K562 (cell line): ENCODE results near the gene ANGPTL7. TPM values are rescaled to one million over a fixed set of nuclear protein-coding genes. Genes with fewer than 3 reads are reported as not detected.
A peak's percentile ranks its signal among the peaks of the same experiment; 100 is the strongest.
"Not testable (repeated sequence)": the region's sequence is repeated elsewhere in the genome, so short reads cannot be mapped to it uniquely, and the experiment has no call there.

Experiments used
- ATAC-seq: fragments of 200-7000 bp; cut with Tn5 transposase; 3 replicates; pipeline ENCODE4 v1.9.1; 2020; ENCODE audit warnings: moderate library complexity
- BruUV-seq: library from RNA; stranded (reverse); fragments of 400-500 nt; replicated peaks from 2 replicates; lab custom pipeline; 2021; lab: Mats Ljungman, UMichigan
- CTCF ChIA-PET: fragments of 300-600 bp; formaldehyde crosslinking; extraction: SDS; loops from one replicate; lab custom pipeline; 2021; ENCODE audit warnings: low intra/inter-chr PET ratio; lab: Yijun Ruan, JAX
- POLR2A ChIA-PET: fragments of 300-600, 350-650 bp; sonication (Branson Sonifier 250); formaldehyde crosslinking; extraction: SDS; loops from one replicate; lab custom pipeline; 2021; ENCODE audit warnings: antibody characterized with exemption, inconsistent platforms; lab: Yijun Ruan, JAX
- DNase-seq, 4 experiments: peaks; one replicate each; pipeline versions ENCODE4 v3.0.0 to v3.0.0-alpha.2; 2011 to 2018; ENCODE audit warnings: low spot score in 3 of 4, mixed read lengths in 3 of 4; ENCODE audit errors: extremely low read depth in 1 of 4
- FAIRE-seq: peaks from 2 replicates; lab custom pipeline; 2011; peaks lifted over from hg19 to GRCh38; lab: Jason Lieb, UNC
- H2AFZ ChIP-seq: 2 replicates; pipeline ENCODE4 v1.6.0; 2011; ENCODE audit warnings: low read depth, low read length, control low read depth, inconsistent platforms
- H3K27ac ChIP-seq: fragments of 200-600 bp; 3 replicates; pipeline ENCODE4 v1.8.0; 2011; ENCODE audit warnings: low read depth, mild to moderate bottlenecking, control low read depth, inconsistent platforms, low read length, moderate library complexity, mixed read lengths; ENCODE audit errors: extremely low read depth
- H3K27me3 ChIP-seq, 2 experiments: fragments of 300-600 bp in 1 of 2; 2 replicates in 1 of 2; 3 replicates in 1 of 2; pipeline versions ENCODE4 v1.6.0 to v1.8.0; 2011; ENCODE audit warnings: inconsistent platforms in 2 of 2, low read length in 2 of 2, mild to moderate bottlenecking in 1 of 2, mixed read lengths in 1 of 2, moderate library complexity in 1 of 2; ENCODE audit not compliant: control insufficient read depth in 2 of 2, insufficient read depth in 2 of 2
- H3K36me3 ChIP-seq: fragments of 300-600 bp; 3 replicates; pipeline ENCODE4 v1.8.0; 2011; ENCODE audit warnings: mild to moderate bottlenecking, low read length, inconsistent platforms; ENCODE audit not compliant: control insufficient read depth, insufficient read depth
- H3K4me1 ChIP-seq, 2 experiments: fragments of 200-600 bp in 1 of 2; replicated peaks in 1 of 2; 2 replicates in 1 of 2; 3 replicates in 1 of 2; pipeline versions ENCODE4 v1.5.1 to v1.8.0; 2011; ENCODE audit warnings: inconsistent platforms in 2 of 2, low read length in 2 of 2, mild to moderate bottlenecking in 1 of 2, mixed read lengths in 1 of 2, moderate library complexity in 1 of 2; ENCODE audit not compliant: control insufficient read depth in 2 of 2, insufficient read depth in 2 of 2
- H3K4me2 ChIP-seq: 2 replicates; pipeline ENCODE4 v1.6.1; 2011; ENCODE audit warnings: low read length, control low read depth, inconsistent platforms, mixed read lengths; ENCODE audit not compliant: insufficient read depth
- H3K4me3 ChIP-seq: fragments of 200-600 bp; sonication (generic), shearing (Covaris generic); 2 replicates; pipeline ENCODE4 v1.5.1; 2016; ENCODE audit warnings: control low read depth, inconsistent platforms
- H3K79me2 ChIP-seq: fragments of 200-600 bp; 3 replicates; pipeline ENCODE4 v1.8.0; 2011; ENCODE audit warnings: low read length, inconsistent platforms; ENCODE audit not compliant: control insufficient read depth, insufficient read depth
- H3K9ac ChIP-seq, 2 experiments: 2 replicates each; pipeline versions ENCODE4 v1.6.0 to v1.6.1; 2011; ENCODE audit warnings: low read depth in 2 of 2, low read length in 2 of 2, control low read depth in 1 of 2, inconsistent platforms in 1 of 2, mild to moderate bottlenecking in 1 of 2, mixed read lengths in 1 of 2; ENCODE audit not compliant: insufficient read depth in 1 of 2
- H3K9me1 ChIP-seq: one replicate; pipeline ENCODE4 v1.6.0; 2011; ENCODE audit warnings: inconsistent platforms, mild to moderate bottlenecking, low read length, moderate library complexity; ENCODE audit not compliant: control insufficient read depth, insufficient read depth
- H3K9me3 ChIP-seq: replicated peaks from 2 replicates; pipeline ENCODE4 v1.5.1; 2011; ENCODE audit warnings: low read depth, low read length, inconsistent platforms; ENCODE audit not compliant: control insufficient read depth, insufficient read depth
- H4K20me1 ChIP-seq: replicated peaks from 2 replicates; pipeline ENCODE4 v1.6.1; 2011; ENCODE audit warnings: low read length, inconsistent platforms, mixed read lengths; ENCODE audit not compliant: control insufficient read depth, insufficient read depth
- MEIS2 ChIP-seq: fragments of 450-650 bp; IDR thresholded peaks from 2 replicates; pipeline ENCODE4 v1.6.1; 2014; ENCODE audit warnings: mild to moderate bottlenecking; ENCODE audit not compliant: partially characterized antibody
- PKNOX1 ChIP-seq: fragments of 450-650 bp; IDR thresholded peaks from 2 replicates; pipeline ENCODE4 v1.6.1; 2016
- SREBF2 ChIP-seq: sonication (generic); formaldehyde crosslinking; IDR thresholded peaks from 2 replicates; pipeline ENCODE4 v1.4.0; 2020; ENCODE audit warnings: mild to moderate bottlenecking, missing genetic modification reagents
- ZNF3 ChIP-seq: fragments of 250-450 bp; sonication (Bioruptor Pico); IDR thresholded peaks from 2 replicates; pipeline ENCODE4 v1.5.0; 2021; ENCODE audit warnings: mild to moderate bottlenecking, moderate library complexity
- ZNF41 ChIP-seq: fragments of 250-450 bp; sonication (Bioruptor Pico); conservative IDR thresholded peaks from 2 replicates; pipeline ENCODE4 v1.4.0; 2020; ENCODE audit warnings: mild to moderate bottlenecking
- WGBS: fragments of 100-300 bp; shearing (Covaris generic); methylation state at CpG from one replicate; pipeline ENCODE4 v1.1.6; 2016; ENCODE audit warnings: low coverage, mixed read lengths; ENCODE audit not compliant: insufficient coverage; ENCODE audit errors: missing lambda C conversion rate; 5-methylcytosine and 5-hydroxymethylcytosine counted together
- in situ Hi-C: fragments of 300-500 bp; cut with MboI; formaldehyde crosslinking; loops from 4 replicates; pipeline ENCODE4 v1.15.0; 2018; ENCODE audit warnings: inconsistent platforms, mixed read lengths
- intact Hi-C: fragments of 100-400 bp; cut with micrococcal nuclease; formaldehyde crosslinking; loops from 2 replicates; pipeline ENCODE4 v1.14.2; 2022
- polyA plus RNA-seq, 8 experiments: library from polyadenylated mRNA; depleted of rRNA in 4 of 8; stranded (reverse) in 5 of 8; unstranded in 3 of 8; fragments of >200 nt; fragmentation: Nextera tagmentation in 2 of 8; fragmentation: Illumina TruSeq in 1 of 8; extraction: Ambion mirVana in 2 of 8; extraction: Trizol in 1 of 8; gene quantifications; 2 replicates each; pipeline versions ENCODE4 v1.2.1 to v1.2.3, GENCODE V29; 2011 to 2014; ENCODE audit warnings: inconsistent platforms in 1 of 8, missing spikeins in 1 of 8
- total RNA-seq, 7 experiments: library from RNA; depleted of rRNA in 6 of 7; stranded (reverse); fragments of >200 nt in 6 of 7; fragmentation: Illumina TruSeq in 2 of 7; extraction: Trizol in 2 of 7; gene quantifications; 2 replicates each; pipeline versions ENCODE4 v1.2.1 to v1.2.3, GENCODE V29; 2011 to 2021; ENCODE audit warnings: low replicate concordance in 1 of 7
- TF ChIP-seq, protein P1 (sequence below): fragments of 450-650 bp; formaldehyde crosslinking; IDR thresholded peaks from 2 replicates; pipeline ENCODE4 v1.4.0; 2020; ENCODE audit warnings: mild to moderate bottlenecking, mixed read lengths
- TF ChIP-seq, protein P2 (sequence below), 2 experiments: IDR thresholded peaks in 1 of 2; conservative IDR thresholded peaks in 1 of 2; 2 replicates each; pipeline ENCODE4 v1.6.1; 2016; ENCODE audit warnings: low read depth in 2 of 2, mild to moderate bottlenecking in 1 of 2, missing compliant biosample characterization in 1 of 2, missing genetic modification characterization in 1 of 2, moderate library complexity in 1 of 2

Gene ANGPTL7
- total and polyA plus RNA-seq, 9 of the 15 experiments (the other 6 are each of a cell fraction or from before 2014, with no cell fraction given): not detected

DNA sequence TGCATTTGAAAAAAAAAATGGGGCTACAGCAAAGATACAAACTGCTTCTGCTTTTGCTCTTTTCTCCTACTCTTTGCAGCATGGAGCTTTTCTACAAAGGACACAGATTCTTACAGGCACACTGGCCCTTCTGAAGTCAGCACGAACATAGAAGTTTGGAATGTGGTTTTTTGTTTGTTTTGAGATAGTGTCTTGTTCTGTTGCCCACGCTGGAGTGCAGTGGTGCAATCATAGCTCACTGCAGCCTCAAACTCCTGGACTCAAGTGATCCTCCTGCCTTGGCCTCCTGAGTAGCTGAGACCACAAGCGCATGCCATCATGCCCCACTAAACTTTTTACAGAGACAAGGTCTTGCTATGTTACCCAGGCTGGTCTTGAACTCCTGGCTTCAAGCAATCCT lies 9.4 kb upstream of the ANGPTL7 start:
- H3K79me2 ChIP-seq, H4K20me1 ChIP-seq, DNase-seq, H3K9ac ChIP-seq, H3K9me3 ChIP-seq, H3K4me2 ChIP-seq, ATAC-seq, H2AFZ ChIP-seq, H3K4me3 ChIP-seq, H3K27me3 ChIP-seq, in situ Hi-C loops, H3K27ac ChIP-seq, BruUV-seq, intact Hi-C loops, H3K9me1 ChIP-seq: not testable (repeated sequence)
- ChIA-PET POLR2A (interaction anchor here (0.8 to 3.9 kb wide), 4 partner anchors 10 to 42 kb away, joined by 3 to 18 read pairs (median 5); partner anchors contain the start of gene ANGPTL7), CTCF (interaction anchor here (0.5 kb wide), 1 partner anchor 84 kb away, joined by 3 read pairs; no protein-coding TSS in a partner anchor)
- FAIRE-seq: peak; percentile 37
- WGBS: 50% methylated on average over 3 of the region's 3 CpGs
- H3K36me3 ChIP-seq: peaks cover 64% of the 10 kb centered on the region
- H3K4me1 ChIP-seq: peaks cover 0 to 13% of the 10 kb centered on the region in 2 experiments; a peak in 4 of 5 replicates
- TF ChIP-seq ZNF3 (CRISPR knock-in tag): peak; percentile 48; the same call in 1 of the 2 replicates

GRCh38 chr1:11180342-11180744 lies 8.8 kb upstream of the ANGPTL7 start:
- Histone ChIP-seq H3K79me2 (no peaks in the 10 kb centered on the region), H2AFZ (no peak overlapping the region), H3K27me3 (no peaks in the 10 kb centered on the region), H3K4me2 (no peak overlapping the region), H3K4me1 (peaks cover 0 to 13% of the 10 kb centered on the region in 2 experiments; a peak in 4 of 5 replicates), H3K36me3 (peaks cover 63% of the 10 kb centered on the region), H3K27ac (no peak overlapping the region), H3K9ac (no peak overlapping the region), H3K9me1 (no peaks in the 10 kb centered on the region), H3K9me3 (no peaks in the 10 kb centered on the region), H3K4me3 (no peak overlapping the region), H4K20me1 (no peaks in the 10 kb centered on the region; the same call in 1 of the 2 replicates)
- FAIRE-seq: no peak
- ATAC-seq: no peak
- no peak for TF ChIP-seq ZNF41 (CRISPR knock-in tag)
- no peak for TF ChIP-seq SREBF2 (CRISPR knock-in tag)
- TF ChIP-seq PKNOX1: peak; percentile 18; the same call in 1 of the 2 replicates
- TF ChIP-seq MEIS2: peak; percentile 72
- TF ChIP-seq, protein P1, sequence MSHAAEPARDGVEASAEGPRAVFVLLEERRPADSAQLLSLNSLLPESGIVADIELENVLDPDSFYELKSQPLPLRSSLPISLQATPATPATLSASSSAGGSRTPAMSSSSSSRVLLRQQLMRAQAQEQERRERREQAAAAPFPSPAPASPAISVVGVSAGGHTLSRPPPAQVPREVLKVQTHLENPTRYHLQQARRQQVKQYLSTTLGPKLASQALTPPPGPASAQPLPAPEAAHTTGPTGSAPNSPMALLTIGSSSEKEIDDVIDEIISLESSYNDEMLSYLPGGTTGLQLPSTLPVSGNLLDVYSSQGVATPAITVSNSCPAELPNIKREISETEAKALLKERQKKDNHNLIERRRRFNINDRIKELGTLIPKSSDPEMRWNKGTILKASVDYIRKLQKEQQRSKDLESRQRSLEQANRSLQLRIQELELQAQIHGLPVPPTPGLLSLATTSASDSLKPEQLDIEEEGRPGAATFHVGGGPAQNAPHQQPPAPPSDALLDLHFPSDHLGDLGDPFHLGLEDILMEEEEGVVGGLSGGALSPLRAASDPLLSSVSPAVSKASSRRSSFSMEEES: peak; percentile 10; the same call in 1 of the 2 replicates
- TF ChIP-seq, protein P2, sequence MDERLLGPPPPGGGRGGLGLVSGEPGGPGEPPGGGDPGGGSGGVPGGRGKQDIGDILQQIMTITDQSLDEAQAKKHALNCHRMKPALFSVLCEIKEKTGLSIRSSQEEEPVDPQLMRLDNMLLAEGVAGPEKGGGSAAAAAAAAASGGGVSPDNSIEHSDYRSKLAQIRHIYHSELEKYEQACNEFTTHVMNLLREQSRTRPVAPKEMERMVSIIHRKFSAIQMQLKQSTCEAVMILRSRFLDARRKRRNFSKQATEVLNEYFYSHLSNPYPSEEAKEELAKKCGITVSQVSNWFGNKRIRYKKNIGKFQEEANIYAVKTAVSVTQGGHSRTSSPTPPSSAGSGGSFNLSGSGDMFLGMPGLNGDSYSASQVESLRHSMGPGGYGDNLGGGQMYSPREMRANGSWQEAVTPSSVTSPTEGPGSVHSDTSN (CRISPR knock-in tag; IDR thresholded peaks at IDR 0.05; ENCODE audit: low read depth): no peak
- TF ChIP-seq, protein P2 (tag; conservative IDR thresholded peaks at IDR 0.05; ENCODE audit: low read depth): peak; percentile 72
- BruUV-seq: no TSS peak
- POLR2A ChIA-PET: interaction anchor here (1.3 to 3.9 kb wide), 2 partner anchors 10 to 12 kb away, joined by 5 to 18 read pairs; partner anchors contain the start of gene ANGPTL7
- CTCF ChIA-PET: interaction anchor here (0.5 to 0.7 kb wide), 3 partner anchors 83 to 753 kb away, joined by 3 to 4 read pairs (median 4); no protein-coding TSS in a partner anchor
- DNase-seq: no peak
- intact Hi-C loops (no loop called here), in situ Hi-C loops (no loop called here)
